ENCODE data around the gene VWA1. TPM values are rescaled to one million over a fixed set of nuclear protein-coding genes. Genes with fewer than 3 reads are reported as not detected.

The VWA1 gene
- total RNA-seq, 1 experiment from 2014 or later, result 858 TPM

GRCh38 chr1:1491601-1492000, 56.1 kb downstream of the VWA1 start:
- Histone ChIP-seq H3K27ac (ENCODE audit: low read length) (no peak overlapping the region), H3K9me3 (ENCODE audit: control insufficient read depth, insufficient read depth, low read depth, low read length) (no peaks in the 10 kb centered on the region), H3K4me3 (ENCODE audit: low read depth in 2 of 2, low read length in 2 of 2) (no peak overlapping the region), H3K4me1 (ENCODE audit: control insufficient read depth, insufficient read depth, low read length) (no peaks in the 10 kb centered on the region), H3K27me3 (ENCODE audit: control insufficient read depth, insufficient read depth, low read length) (no peaks in the 10 kb centered on the region), H3K36me3 (ENCODE audit: control insufficient read depth, insufficient read depth, low read length) (peaks cover 6% of the 10 kb centered on the region)
- POLR2A ChIA-PET, result no interaction called here
- ATAC-seq (no peak), DNase-seq (ENCODE audit: low read depth, low spot score) (no peak)
- CTCF ChIA-PET, result no interaction called here
- in situ Hi-C loops (cut with HindIII; ENCODE audit: low pct_unique_long_range_greater_than_20kb, low sequenced_read_pairs) (no loop called here), intact Hi-C loops (cut with micrococcal nuclease; ENCODE audit: unreplicated experiment) (no loop called here)
- no TSS peak for BruUV-seq (replicated peaks)
- TF ChIP-seq POLR2AphosphoS5 (IDR thresholded peaks at IDR 0.05; ENCODE audit: low read depth, low read length) (no peak), TCF7L2 (IDR thresholded peaks at IDR 0.05; ENCODE audit: low read depth, low read length) (no peak), SIN3A (IDR thresholded peaks at IDR 0.05; ENCODE audit: borderline replicate concordance, insufficient read depth, low read depth, low read length) (no peak), CTCF (IDR thresholded peaks at IDR 0.05) (no peak), REST (IDR thresholded peaks at IDR 0.05; ENCODE audit: insufficient read depth in 1 of 2, low read depth in 2 of 2, low read length in 1 of 2) (no peak)

Other genes starting within 250 kb of the VWA1 start
- gene TNFRSF18, start 229.1 kb upstream of the VWA1 start, total RNA-seq (2021; ENCODE audit: unreplicated experiment), result 4.3 TPM
- gene TNFRSF4, start 221.5 kb upstream of the VWA1 start, total RNA-seq (2021; ENCODE audit: unreplicated experiment), result 0.62 TPM
- gene SDF4, start 203.7 kb upstream of the VWA1 start, total RNA-seq (2021; ENCODE audit: unreplicated experiment), result 335 TPM
- gene B3GALT6, start 203.5 kb upstream of the VWA1 start, total RNA-seq (2021; ENCODE audit: unreplicated experiment), result 46.4 TPM
- 41.4 TPM for gene C1QTNF12, start 189.0 kb upstream of the VWA1 start, total RNA-seq (2021; ENCODE audit: unreplicated experiment)
- 101 TPM for gene UBE2J2, start 161.8 kb upstream of the VWA1 start, total RNA-seq (2021; ENCODE audit: unreplicated experiment)
- 9.8 TPM for gene SCNN1D, start 155.3 kb upstream of the VWA1 start, total RNA-seq (2021; ENCODE audit: unreplicated experiment)
- 30.7 TPM for gene ACAP3, start 127.8 kb upstream of the VWA1 start, total RNA-seq (2021; ENCODE audit: unreplicated experiment)
- gene PUSL1, start 127.1 kb upstream of the VWA1 start, total RNA-seq (2021; ENCODE audit: unreplicated experiment), result 46.9 TPM
- 114 TPM for gene INTS11, start 111.0 kb upstream of the VWA1 start, total RNA-seq (2021; ENCODE audit: unreplicated experiment)
- 52.2 TPM for gene CPTP, start 110.9 kb upstream of the VWA1 start, total RNA-seq (2021; ENCODE audit: unreplicated experiment)
- gene TAS1R3, start 104.4 kb upstream of the VWA1 start, total RNA-seq (2021; ENCODE audit: unreplicated experiment), result 0.31 TPM
- gene DVL1, start 86.3 kb upstream of the VWA1 start, total RNA-seq (2021; ENCODE audit: unreplicated experiment), result 144 TPM
- 96.0 TPM for gene MXRA8, start 77.1 kb upstream of the VWA1 start, total RNA-seq (2021; ENCODE audit: unreplicated experiment)
- gene AURKAIP1, start 60.5 kb upstream of the VWA1 start, total RNA-seq (2021; ENCODE audit: unreplicated experiment), result 335 TPM
- 297 TPM for gene CCNL2, start 36.4 kb upstream of the VWA1 start, total RNA-seq (2021; ENCODE audit: unreplicated experiment)
- gene MRPL20, start 28.4 kb upstream of the VWA1 start, total RNA-seq (2021; ENCODE audit: unreplicated experiment), result 196 TPM
- gene ANKRD65, start 14.4 kb upstream of the VWA1 start, total RNA-seq (2021; ENCODE audit: unreplicated experiment), result 1.9 TPM
- 10.6 TPM for gene ATAD3C, start 14.0 kb downstream of the VWA1 start, total RNA-seq (2021; ENCODE audit: unreplicated experiment)
- gene ATAD3B, start 36.1 kb downstream of the VWA1 start, total RNA-seq (2021; ENCODE audit: unreplicated experiment), result 104 TPM
- 57.5 TPM for gene ATAD3A, start 76.5 kb downstream of the VWA1 start, total RNA-seq (2021; ENCODE audit: unreplicated experiment)
- 4.1 TPM for gene TMEM240, start 104.9 kb downstream of the VWA1 start, total RNA-seq (2021; ENCODE audit: unreplicated experiment)
- 217 TPM for gene SSU72, start 139.2 kb downstream of the VWA1 start, total RNA-seq (2021; ENCODE audit: unreplicated experiment)
- 16.2 TPM for gene FNDC10, start 164.4 kb downstream of the VWA1 start, total RNA-seq (2021; ENCODE audit: unreplicated experiment)
- 74.5 TPM for gene MIB2, start 179.8 kb downstream of the VWA1 start, total RNA-seq (2021; ENCODE audit: unreplicated experiment)
- gene MMP23B, start 196.5 kb downstream of the VWA1 start, total RNA-seq (2021; ENCODE audit: unreplicated experiment), result 5.0 TPM
- gene CDK11B, start 223.3 kb downstream of the VWA1 start, total RNA-seq (2021; ENCODE audit: unreplicated experiment), result 36.5 TPM